Measurements from ENCODE around the gene EHD4. TPM values are rescaled to one million over a fixed set of nuclear protein-coding genes. Genes with fewer than 3 reads are reported as not detected.

Gene EHD4
- total RNA-seq, 4 donors from 2014 or later, result 13.2 to 31.5 (median 22.0) TPM

- no peak for DNase-seq (ENCODE audit: low spot score in 2 of 2)
- H3K9me3 ChIP-seq, result peaks cover 0 to 2% (median 0%) of the 10 kb centered on the region in 4 donors
Observed at GRCh38 chr15:42016971-42017370, 44.6 kb upstream of the EHD4 start.

GRCh38 chr15:42014406-42014805 is 42.0 kb upstream of the EHD4 start:
- DNase-seq (ENCODE audit: low spot score in 2 of 2), result no peak
- H3K4me3 ChIP-seq, result no peak overlapping the region
- no peak overlapping the region for H3K27ac ChIP-seq
- TF ChIP-seq CTCF (IDR thresholded peaks at IDR 0.05) (no peak), POLR2A (IDR thresholded peaks at IDR 0.05) (no peak), EP300 (IDR thresholded peaks at IDR 0.05) (no peak)
- no peaks in the 10 kb centered on the region for H3K9me3 ChIP-seq
- no peaks in the 10 kb centered on the region for H3K27me3 ChIP-seq
- 92 to 93% methylated on average over 4 of the region's 4 CpGs for WGBS, 2 donors
- no peaks in the 10 kb centered on the region for H3K36me3 ChIP-seq
- no peaks in the 10 kb centered on the region for H3K4me1 ChIP-seq

More at GRCh38 chr15:42016971-42017370, 44.6 kb upstream of the EHD4 start:
- no peaks in the 10 kb centered on the region for H3K36me3 ChIP-seq
- no peak for TF ChIP-seq CTCF (IDR thresholded peaks at IDR 0.05)
- no peak for TF ChIP-seq POLR2A (IDR thresholded peaks at IDR 0.05)
- TF ChIP-seq EP300 (IDR thresholded peaks at IDR 0.05), result no peak
- no peak overlapping the region for H3K27ac ChIP-seq
- 83 to 84% methylated on average over 6 of the region's 6 CpGs for WGBS, 2 donors
- no peaks in the 10 kb centered on the region for H3K27me3 ChIP-seq
- no peaks in the 10 kb centered on the region for H3K4me1 ChIP-seq
- no peak overlapping the region for H3K4me3 ChIP-seq

- H3K9me3 ChIP-seq, result no peaks in the 10 kb centered on the region
- no peaks in the 10 kb centered on the region for H3K4me1 ChIP-seq
- TF ChIP-seq CTCF (IDR thresholded peaks at IDR 0.05), result no peak
- no peak for TF ChIP-seq POLR2A (IDR thresholded peaks at IDR 0.05)
- no peak for TF ChIP-seq EP300 (IDR thresholded peaks at IDR 0.05)
- 89 to 91% methylated on average over 10 of the region's 10 CpGs for WGBS, 2 donors
- H3K36me3 ChIP-seq, result no peaks in the 10 kb centered on the region
- no peak overlapping the region for H3K4me3 ChIP-seq
- DNase-seq (ENCODE audit: low spot score in 2 of 2), result no peak
- H3K27ac ChIP-seq, result no peak overlapping the region
- no peaks in the 10 kb centered on the region for H3K27me3 ChIP-seq
Observed at GRCh38 chr15:42012928-42013482, 40.6 kb upstream of the EHD4 start.

GRCh38 chr15:42012241-42012640 is 39.9 kb upstream of the EHD4 start:
- Histone ChIP-seq H3K27ac (no peak overlapping the region), H3K27me3 (no peaks in the 10 kb centered on the region), H3K9me3 (peaks cover 0 to 5% (median 0%) of the 10 kb centered on the region in 4 donors), H3K36me3 (no peaks in the 10 kb centered on the region), H3K4me1 (no peaks in the 10 kb centered on the region), H3K4me3 (no peak overlapping the region)
- TF ChIP-seq EP300 (IDR thresholded peaks at IDR 0.05) (no peak), POLR2A (IDR thresholded peaks at IDR 0.05) (no peak), CTCF (IDR thresholded peaks at IDR 0.05) (no peak)
- no peak for DNase-seq (ENCODE audit: low spot score in 2 of 2)
- 39% methylated on average over 2 of the region's 2 CpGs for WGBS, 2 donors

- WGBS, 2 donors, result 65 to 80% methylated on average over 7 of the region's 7 CpGs
- TF ChIP-seq CTCF (IDR thresholded peaks at IDR 0.05), result no peak
- no peak for TF ChIP-seq POLR2A (IDR thresholded peaks at IDR 0.05)
- TF ChIP-seq EP300 (IDR thresholded peaks at IDR 0.05), result no peak
Observed at GRCh38 chr15:42011074-42011473, 38.7 kb upstream of the EHD4 start.

More at GRCh38 chr15:42011074-42011473, 38.7 kb upstream of the EHD4 start:
- H3K36me3 ChIP-seq, result no peaks in the 10 kb centered on the region
- no peak overlapping the region for H3K4me3 ChIP-seq
- DNase-seq (ENCODE audit: low spot score in 2 of 2), result no peak
- no peaks in the 10 kb centered on the region for H3K4me1 ChIP-seq
- H3K9me3 ChIP-seq, result peaks cover 0 to 15% (median 0%) of the 10 kb centered on the region in 4 donors
- H3K27ac ChIP-seq, result no peak overlapping the region
- H3K27me3 ChIP-seq, result no peaks in the 10 kb centered on the region
